AG08396 (cell line): ENCODE data around the gene GGPS1.
"Not testable (repeated sequence)": the region's sequence is repeated elsewhere in the genome, so short reads cannot be mapped to it uniquely, and the experiment has no call there.

Experiments used
- DNase-seq: peaks from one replicate; pipeline ENCODE4 v3.0.0; 2012; ENCODE audit warnings: low spot score, mixed read lengths

Gene GGPS1

GRCh38 chr1:235339746-235340145 is 11.4 kb downstream of the GGPS1 start:
- DNase-seq: no peak

DNA sequence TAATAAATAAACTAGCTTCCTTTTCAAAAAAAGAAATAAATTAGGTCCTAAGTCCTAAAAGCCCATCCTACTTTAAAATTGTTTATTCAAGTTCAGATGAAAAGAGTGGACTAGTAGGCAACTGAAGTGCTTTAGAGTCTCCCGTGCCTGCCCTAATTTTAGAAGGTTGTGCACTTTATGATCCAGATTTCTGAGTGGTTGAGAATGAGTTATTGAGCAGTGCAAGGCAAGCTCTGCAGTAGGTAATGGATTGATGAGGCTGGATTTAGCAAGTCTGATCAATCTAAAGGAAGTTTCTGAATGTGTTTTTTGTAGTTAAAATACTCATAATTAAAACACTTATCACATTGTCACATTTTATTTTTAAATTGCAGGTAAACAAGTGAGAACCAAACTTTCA is 13.0 kb downstream of the GGPS1 start:
- DNase-seq: no peak

DNA sequence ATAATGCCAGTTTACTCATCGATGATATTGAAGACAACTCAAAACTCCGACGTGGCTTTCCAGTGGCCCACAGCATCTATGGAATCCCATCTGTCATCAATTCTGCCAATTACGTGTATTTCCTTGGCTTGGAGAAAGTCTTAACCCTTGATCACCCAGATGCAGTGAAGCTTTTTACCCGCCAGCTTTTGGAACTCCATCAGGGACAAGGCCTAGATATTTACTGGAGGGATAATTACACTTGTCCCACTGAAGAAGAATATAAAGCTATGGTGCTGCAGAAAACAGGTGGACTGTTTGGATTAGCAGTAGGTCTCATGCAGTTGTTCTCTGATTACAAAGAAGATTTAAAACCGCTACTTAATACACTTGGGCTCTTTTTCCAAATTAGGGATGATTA is 13.7 kb downstream of the GGPS1 start:
- no peak for DNase-seq

GRCh38 chr1:235342471-235342870 is 14.1 kb downstream of the GGPS1 start:
- DNase-seq: no peak

GRCh38 chr1:235343726-235344125 is 15.4 kb downstream of the GGPS1 start:
- no peak for DNase-seq

DNA sequence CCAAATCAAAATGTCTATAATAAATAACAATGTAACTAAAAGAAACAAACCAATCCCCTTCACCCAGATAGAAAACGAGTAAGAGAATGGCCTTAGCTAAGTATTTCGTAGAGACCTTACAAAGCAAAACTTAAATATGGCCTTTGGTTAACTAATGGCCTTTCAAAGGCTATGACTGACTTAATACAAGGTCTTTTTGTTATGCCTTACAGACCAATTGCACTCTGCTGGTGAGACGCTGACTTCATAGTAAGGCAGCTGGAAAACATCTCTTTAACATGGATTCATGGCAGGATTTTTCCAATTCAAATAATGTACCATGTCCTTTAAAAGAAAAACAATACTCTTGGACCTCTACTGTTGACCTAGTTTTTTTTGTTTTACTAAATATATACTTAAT is 23.1 kb downstream of the GGPS1 start:
- no peak for DNase-seq

DNA sequence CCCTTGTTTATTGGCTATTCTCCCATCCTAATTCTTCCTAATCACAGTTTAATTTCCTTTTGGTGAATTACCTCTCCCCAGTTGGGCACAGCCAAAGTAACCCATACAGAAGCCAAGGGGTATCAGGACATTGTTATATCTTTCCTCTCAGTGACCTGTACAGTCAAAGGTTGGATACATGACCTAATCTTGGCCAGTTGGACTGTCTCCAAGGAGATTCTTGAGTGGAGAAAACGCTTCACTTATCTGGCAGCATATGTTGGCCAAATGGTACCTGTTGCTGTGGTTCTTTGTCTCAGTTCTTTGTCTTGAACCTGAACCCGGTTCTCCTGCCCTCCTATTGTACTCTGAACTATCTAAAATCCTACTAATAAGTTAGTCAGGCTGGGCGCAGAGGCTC is 23.5 kb downstream of the GGPS1 start:
- DNase-seq: no peak

- no peak for DNase-seq
Measured at GRCh38 chr1:235357485-235358373, 29.4 kb downstream of the GGPS1 start.

DNA sequence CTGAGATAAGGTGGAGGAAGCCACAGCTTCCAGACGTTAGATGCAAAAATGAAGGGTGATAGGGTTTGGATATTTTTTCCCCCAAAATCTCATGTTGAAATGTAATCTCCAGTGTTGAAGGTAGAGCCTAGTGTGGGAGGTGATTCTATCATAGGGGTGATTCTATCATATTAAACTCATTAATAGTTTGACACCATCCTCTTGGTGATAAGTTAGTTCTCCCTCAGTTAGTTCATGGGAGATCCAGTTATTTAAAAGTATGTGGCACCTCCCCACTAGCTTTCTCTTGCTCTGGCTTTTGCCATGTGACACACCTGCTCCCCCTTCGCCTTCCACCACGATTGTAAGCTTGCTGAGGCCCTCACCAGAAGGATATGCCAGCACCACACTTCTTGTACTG is 30.5 kb downstream of the GGPS1 start:
- no peak for DNase-seq

DNA sequence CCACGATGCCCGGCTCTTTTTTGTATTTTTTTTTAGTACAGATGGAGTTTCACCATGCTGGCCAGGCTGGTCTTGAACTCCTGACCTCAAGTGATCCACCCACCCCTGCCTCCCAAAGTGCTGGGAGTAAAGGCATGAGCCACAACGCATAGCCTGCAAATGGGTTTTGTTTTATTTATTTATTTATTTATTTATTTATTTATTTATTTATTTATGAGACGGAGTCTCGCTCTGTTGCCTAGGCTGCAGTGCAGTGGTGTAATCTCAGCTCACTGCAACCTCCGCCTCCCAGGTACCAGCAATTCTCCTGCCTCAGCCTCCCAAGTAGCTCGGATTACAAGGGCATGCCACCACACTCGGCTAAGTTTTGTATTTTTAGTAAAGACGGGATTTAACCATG is 35.8 kb downstream of the GGPS1 start:
- not testable (repeated sequence) for DNase-seq

DNA sequence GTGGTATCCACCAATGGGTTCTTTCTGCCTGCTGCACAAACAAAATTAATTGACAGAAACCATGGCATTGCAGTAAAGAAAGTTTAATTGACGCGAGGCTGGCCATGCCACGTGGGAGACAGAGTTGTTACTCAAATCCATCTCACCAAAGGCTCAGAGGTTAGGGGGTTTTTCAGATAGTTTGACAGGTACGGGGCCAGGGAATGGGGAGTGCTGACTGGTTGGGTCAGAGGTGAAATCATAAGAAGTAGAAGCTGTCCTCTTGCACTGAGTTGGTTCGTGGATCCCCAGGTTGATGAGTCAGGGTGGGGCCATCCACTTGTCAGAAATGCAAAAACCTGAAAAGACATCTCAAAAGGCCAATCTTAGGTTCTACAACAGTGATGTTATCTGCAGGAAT is 37.9 kb downstream of the GGPS1 start:
- DNase-seq: no peak

DNA sequence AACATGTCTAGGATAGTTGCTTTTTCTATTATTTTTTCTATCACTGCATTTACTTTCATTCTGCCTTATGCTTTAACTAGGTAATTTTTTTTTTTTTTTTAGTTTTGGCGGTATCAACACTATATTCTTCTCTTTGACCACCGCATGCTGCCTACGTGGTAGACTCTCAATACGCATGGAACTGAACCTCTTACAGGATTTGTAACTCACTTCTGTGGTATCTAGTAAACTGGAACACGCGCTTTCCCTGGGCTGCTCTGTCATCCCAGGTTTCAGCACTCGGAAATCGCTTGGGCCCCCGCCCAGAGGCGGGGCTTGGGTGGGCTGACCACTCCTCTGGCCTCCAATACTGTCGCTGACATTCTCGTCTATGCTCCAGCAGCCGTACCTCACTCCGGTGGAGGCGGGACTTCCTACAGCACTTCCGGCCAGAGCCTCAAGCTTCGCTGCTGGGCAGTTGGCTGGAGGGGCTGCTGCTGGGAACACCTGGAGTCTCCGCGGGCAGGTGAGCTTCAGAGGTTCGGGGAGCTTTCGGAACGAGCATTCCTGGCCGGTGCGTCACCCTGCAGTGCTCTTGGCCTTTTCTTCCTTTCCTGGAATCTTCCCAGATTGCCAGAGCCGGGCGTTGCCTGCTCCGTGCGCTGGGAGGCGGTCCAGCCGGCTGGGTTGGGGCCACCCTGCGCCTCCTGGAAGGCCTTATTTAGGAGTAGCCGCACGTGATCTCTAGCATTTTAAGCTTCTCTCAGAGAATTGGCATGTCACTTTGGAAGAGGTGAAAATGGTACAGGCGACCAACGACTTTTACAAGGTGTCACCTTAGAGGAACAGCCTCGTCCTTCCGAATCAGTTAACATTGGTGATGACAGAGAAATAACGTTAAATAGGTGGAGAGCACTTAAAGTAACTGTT is 38.9 kb downstream of the GGPS1 start, which contains the start of gene TBCE:
TSS of gene TBCE (plus strand) at position 428 of the 909 bp plus-strand sequence. CDS start 12,623 bp downstream, outside the sequence.
- DNase-seq: peak; percentile 96

DNA sequence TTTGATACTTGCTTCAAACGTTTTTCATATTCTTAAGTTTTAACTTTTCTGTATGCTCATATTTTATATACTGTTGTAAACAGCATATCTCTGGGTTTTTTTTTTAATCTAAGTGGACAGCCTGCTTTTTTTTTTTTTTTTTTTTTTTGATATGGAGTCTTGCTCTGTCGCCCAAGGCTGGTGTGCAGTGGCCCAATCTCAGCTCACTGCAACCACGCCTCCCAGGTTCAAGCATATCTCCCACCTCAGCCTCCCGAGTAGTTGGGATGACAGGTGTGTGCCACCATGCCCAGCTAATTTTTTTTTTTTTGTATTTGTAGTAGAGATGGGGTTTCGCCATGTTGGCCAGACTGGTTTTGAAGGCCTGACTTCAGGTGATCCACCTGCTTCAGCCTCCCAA is 40.1 kb downstream of the GGPS1 start:
- DNase-seq: no peak

DNA sequence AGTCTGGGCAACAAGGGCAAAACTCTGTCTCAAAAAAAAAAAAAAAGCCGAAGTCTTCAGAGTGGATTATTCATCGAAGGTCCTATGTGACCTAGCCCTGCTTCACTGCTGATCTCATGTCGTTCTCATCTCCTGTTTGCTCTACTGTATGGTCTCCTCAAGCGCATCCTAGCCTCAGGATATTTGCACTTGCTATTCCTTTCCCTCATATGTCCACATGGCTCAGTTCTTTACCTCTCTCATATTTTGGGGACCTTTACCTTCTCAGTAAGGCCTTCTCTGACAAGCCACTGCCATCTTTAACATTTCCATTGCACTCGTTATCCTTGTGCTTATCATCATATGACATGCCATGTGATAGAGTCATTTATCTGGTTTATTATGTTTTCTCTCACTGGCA is 41.4 kb downstream of the GGPS1 start:
- DNase-seq: no peak

- no peak for DNase-seq
Measured at GRCh38 chr1:235375919-235376605, 47.7 kb downstream of the GGPS1 start.

DNA sequence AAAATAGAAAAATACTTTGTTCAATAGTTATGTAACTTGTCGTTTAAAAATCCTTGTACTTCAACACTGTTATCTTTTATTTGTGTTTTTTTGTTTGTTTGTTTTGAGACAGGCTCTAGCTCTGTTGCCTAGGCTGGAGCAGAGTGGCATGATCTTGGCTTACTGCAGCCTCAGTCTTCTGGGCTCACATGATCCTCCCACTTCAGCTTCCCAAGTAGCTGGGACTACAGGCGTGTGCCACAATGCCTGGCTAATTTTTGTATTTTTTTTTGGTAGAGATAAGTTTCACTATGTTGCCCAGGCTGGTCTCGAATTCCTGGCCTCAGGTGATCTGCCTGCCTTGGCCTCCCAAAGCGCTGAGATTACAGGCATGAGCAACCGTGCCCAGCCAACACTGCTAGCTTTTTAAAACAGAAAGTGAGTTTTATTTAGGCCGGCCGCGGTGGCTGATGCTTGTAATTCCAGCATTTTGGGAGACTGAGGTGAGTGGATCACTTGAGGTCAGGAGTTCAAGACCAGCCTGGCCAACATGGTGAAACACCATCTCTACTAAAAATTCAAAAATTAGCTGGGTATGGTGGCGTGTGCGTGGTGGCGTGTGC is 49.9 kb downstream of the GGPS1 start:
- not testable (repeated sequence) for DNase-seq

DNA sequence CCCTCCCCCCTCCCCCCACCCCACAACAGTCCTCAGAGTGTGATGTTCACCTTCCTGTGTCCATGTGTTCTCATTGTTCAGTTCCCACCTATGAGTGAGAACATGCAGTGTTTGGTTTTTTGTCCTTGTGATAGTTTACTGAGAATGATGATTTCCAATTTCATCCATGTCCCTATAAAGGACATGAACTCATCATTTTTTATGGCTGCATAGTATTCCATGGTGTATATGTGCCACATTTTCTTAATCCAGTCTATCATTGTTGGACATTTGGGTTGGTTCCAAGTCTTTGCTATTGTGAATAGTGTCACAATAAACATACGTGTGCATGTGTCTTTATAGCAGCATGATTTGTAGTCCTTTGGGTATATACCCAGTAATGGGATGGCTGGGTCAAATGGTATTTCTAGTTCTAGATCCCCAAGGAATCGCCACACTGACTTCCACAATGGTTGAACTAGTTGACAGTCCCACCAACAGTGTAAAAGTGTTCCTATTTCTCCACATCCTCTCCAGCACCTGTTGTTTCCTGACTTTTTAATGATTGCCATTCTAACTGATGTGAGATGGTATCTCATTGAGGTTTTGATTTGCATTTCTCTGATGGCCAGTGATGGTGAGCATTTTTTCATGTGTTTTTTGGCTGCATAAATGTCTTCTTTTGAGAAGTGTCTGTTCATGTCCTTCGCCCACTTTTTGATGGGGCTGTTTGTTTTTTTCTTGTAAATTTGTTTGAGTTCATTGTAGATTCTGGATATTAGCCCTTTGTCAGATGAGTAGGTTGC is 53.8 kb downstream of the GGPS1 start:
- not testable (repeated sequence) for DNase-seq

- DNase-seq: not testable (repeated sequence)
Measured at GRCh38 chr1:235385633-235386032, 57.3 kb downstream of the GGPS1 start.

- DNase-seq: no peak
Measured at GRCh38 chr1:235391874-235392273, 63.5 kb downstream of the GGPS1 start.
